GM19025 (cell line): Measurements from ENCODE around the gene UMODL1.

Source experiments
- ATAC-seq: cut with Tn5 transposase; IDR thresholded peaks from one replicate; pipeline ENCODE4 v1.9.1; 2021; ENCODE audit warnings: mild to moderate bottlenecking, low read depth, moderate library complexity; ENCODE audit not compliant: unreplicated experiment

The UMODL1 gene

GRCh38 chr21:42071146-42071737 is at the start of gene UMODL1:
UMODL1 (plus strand) TSS chr21:42071317; CDS start chr21:42071317, 0 bp downstream.
- no peak for ATAC-seq

GRCh38 chr21:42021371-42022090 is 49.6 kb upstream of the UMODL1 start:
- ATAC-seq, result no peak

- no peak for ATAC-seq
These were observed 49.1 kb upstream of the UMODL1 start for GRCh38 chr21:42022091-42022430.

- ATAC-seq, result no peak
These were observed 48.2 kb upstream of the UMODL1 start for GRCh38 chr21:42022906-42023305.

- ATAC-seq, result no peak
These were observed 45.6 kb upstream of the UMODL1 start for GRCh38 chr21:42025376-42026081.

GRCh38 chr21:42026082-42026435 is 45.1 kb upstream of the UMODL1 start:
- ATAC-seq, result no peak

GRCh38 chr21:42027085-42027821 is 43.9 kb upstream of the UMODL1 start:
- ATAC-seq, result no peak

GRCh38 chr21:42027822-42028765 is 43.0 kb upstream of the UMODL1 start:
- ATAC-seq, result no peak

- no peak for ATAC-seq
These were observed 42.2 kb upstream of the UMODL1 start for GRCh38 chr21:42028766-42029425.

- ATAC-seq, result no peak
These were observed 40.8 kb upstream of the UMODL1 start for GRCh38 chr21:42030311-42030710.

GRCh38 chr21:42031241-42031640 is 39.9 kb upstream of the UMODL1 start:
- ATAC-seq, result no peak

- no peak for ATAC-seq
These were observed 39.3 kb upstream of the UMODL1 start for GRCh38 chr21:42031816-42032215.

GRCh38 chr21:42032266-42032665 is 38.9 kb upstream of the UMODL1 start:
- no peak for ATAC-seq

GRCh38 chr21:42032968-42033367 is 38.1 kb upstream of the UMODL1 start:
- no peak for ATAC-seq

GRCh38 chr21:42036313-42036712 is 34.8 kb upstream of the UMODL1 start:
- no peak for ATAC-seq

GRCh38 chr21:42037516-42037915 is 33.6 kb upstream of the UMODL1 start:
- no peak for ATAC-seq

GRCh38 chr21:42037943-42038342 is 33.2 kb upstream of the UMODL1 start:
- ATAC-seq, result no peak

GRCh38 chr21:42038393-42038792 is 32.7 kb upstream of the UMODL1 start:
- ATAC-seq, result no peak

- ATAC-seq, result no peak
These were observed 32.2 kb upstream of the UMODL1 start for GRCh38 chr21:42038826-42039425.
